ENCODE results near the gene SSX2IP.

GRCh38 chr1:84682047-84682446, 8.2 kb downstream of the SSX2IP start:
- TF ChIP-seq CTCF (IDR thresholded peaks at IDR 0.05; ENCODE audit: low read depth, low read length, poor library complexity, severe bottlenecking): no peak
- TF ChIP-seq EZH2phosphoT487 (IDR thresholded peaks at IDR 0.05; ENCODE audit: borderline replicate concordance, low read length): no peak

Measured in DOHH2 (cell line).